ENCODE data around the gene ENTPD8.

ENTPD8 gene

DNA sequence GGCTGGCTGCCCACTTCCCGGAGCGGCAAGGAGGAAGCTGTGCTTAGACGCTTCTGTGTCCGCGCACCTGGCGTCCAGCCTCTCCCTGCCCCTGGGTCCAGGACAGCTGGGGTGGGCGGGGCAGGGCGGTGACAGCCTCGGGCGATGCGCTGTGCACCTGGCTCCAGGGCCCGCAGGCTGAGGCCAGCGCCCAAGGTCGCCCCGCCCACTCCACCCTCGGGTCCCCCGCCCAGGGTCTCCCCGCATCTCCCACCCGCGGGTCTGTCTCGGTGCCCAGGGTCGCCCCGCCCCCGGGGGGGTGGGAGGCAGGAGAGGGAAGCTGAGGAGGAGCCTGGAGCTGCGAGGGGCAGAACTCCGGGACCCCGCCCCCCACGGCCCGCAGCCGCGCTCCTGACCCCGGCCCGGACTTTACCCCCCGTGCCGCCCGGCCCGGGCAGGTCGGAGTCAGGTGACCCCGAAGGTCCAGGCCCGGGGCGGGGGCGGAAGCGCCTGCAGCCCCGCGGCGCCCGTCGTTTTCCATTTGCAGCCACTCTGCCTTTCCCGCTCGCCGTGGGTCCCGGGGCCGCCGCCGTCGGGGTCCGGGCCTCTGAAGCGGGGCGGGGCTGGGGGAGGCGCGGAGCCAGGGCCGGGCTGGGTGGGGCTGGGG, at the start of gene ENTPD8:
ENTPD8 (minus strand) TSS at position 69 of the 646 bp plus-strand sequence. CDS start 3,072 bp downstream, outside the sequence.
- DNase-seq (ENCODE audit: low spot score): no peak

DNA sequence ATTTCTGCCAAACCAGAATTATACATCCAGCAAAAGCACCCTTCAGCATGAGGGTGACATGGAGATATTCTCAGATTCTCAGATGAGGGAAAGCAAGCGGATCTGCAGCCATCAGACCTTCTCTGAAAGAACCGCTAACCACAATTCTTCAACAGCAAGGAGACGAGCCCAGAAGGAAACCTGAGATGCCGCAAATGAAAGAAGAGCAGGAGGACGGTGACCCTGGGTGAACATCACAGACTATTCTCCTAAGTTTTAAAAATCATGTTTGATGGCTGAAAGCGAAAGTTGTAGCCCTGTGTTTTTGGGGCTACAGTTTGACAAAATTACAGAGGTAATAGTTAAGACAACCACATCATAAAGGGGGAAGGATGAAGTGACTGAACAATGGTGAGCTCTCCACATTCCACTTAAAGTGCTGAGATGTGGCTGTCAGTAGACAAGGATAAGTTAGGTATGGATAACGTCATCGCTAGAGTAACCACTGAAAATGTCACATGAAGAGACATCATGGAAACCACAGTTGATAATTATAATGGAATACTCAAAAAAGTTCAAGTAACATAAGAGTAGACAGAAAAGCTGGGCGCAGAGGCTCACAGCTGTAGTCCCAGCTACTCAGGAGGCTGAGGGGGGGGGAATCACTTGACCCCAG, 49.5 kb upstream of the ENTPD8 start:
- DNase-seq (ENCODE audit: low spot score): no peak

GRCh38 chr9:137488906-137489305, 47.7 kb upstream of the ENTPD8 start:
- no peak for DNase-seq (ENCODE audit: low spot score)

GRCh38 chr9:137488327-137488653, 47.1 kb upstream of the ENTPD8 start:
- no peak for DNase-seq (ENCODE audit: low spot score)

DNA sequence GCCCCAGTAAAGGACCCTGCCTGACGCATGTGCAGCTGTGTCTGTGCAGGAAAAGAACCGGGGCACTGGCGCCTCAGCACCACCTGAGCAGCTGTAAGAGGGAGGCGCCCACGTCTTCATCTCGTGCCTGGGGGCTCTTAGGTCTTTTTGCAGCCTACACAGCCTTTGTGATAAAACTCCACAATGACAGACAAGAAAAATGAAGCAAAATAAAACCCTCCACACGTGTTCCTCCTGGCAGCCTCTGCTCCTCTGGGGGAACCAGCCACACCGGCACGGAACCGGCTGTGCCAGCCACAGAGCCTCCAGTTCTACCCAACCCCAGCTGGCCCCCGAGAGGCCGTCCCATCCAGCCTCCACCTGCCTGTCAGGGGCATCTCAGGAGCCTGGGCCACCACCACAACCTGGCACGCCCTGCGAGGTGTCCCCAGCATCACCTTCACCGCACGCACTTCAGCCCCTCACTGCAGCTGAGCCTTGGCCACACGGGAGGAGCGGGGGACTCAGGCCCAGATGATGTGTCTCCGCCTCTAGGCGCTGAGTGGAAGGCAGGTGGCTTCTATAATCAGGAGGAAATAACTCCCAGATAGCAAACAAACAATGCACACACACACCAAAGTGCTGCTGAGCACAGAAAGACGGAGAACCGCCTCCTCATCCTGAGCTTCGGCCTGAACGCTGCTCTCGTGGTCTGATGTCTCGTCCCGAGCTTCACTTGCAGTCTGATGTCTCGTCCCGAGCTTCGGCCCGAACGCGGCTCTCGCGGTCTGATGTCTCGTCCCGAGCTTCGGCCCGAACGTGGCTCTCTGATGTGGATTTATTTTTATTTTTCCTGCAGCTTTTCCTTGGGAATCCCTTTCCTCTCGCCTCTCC, 46.5 kb upstream of the ENTPD8 start:
- no peak for DNase-seq (ENCODE audit: low spot score)

DNA sequence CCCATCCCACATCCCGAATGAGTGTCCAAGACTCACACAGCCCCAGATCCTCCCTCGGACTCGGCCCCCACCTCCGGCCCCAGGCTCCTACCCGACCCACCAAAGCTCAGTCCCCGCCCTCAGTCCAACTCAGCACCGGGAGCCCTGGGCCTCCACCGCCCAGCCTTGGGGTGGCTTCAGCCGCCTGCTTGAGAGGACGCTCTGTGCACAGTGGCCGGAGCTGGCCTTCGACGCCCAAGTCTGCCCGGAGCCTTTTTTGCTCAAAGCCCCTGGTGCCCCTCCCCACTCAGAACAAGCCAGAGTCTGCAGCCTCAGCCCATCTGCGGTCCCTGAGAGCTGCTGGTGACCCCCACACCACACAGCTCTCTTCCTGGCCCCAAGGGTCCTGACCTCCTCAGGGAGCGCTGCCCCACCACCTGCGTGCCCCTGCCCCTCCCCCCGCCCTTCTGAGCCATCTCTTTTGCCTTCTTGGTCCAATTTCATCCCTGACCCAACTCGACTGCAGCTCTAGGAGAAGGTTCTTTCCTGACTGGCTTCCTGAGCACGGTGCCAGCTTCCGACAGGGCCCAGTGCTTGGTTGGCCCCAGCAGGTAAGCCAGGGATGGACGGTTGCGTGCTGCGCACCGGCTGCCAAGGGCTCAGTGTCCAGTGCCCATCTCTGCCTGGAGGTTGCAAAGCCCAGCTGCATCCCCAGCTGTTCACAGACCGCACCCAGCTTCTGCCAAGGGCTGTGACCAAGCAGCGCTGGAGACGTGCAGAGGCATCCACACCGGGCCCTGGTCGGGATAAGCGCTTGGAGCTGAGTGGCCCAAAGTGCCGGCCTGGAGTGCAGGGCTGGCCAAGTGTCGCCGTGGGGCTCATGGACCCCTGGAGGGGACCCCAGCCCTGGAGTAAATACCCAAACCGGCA, 45.6 kb upstream of the ENTPD8 start:
- DNase-seq (ENCODE audit: low spot score): no peak

- DNase-seq (ENCODE audit: low spot score): no peak
Measured at GRCh38 chr9:137486141-137486490, 45.0 kb upstream of the ENTPD8 start.

DNA sequence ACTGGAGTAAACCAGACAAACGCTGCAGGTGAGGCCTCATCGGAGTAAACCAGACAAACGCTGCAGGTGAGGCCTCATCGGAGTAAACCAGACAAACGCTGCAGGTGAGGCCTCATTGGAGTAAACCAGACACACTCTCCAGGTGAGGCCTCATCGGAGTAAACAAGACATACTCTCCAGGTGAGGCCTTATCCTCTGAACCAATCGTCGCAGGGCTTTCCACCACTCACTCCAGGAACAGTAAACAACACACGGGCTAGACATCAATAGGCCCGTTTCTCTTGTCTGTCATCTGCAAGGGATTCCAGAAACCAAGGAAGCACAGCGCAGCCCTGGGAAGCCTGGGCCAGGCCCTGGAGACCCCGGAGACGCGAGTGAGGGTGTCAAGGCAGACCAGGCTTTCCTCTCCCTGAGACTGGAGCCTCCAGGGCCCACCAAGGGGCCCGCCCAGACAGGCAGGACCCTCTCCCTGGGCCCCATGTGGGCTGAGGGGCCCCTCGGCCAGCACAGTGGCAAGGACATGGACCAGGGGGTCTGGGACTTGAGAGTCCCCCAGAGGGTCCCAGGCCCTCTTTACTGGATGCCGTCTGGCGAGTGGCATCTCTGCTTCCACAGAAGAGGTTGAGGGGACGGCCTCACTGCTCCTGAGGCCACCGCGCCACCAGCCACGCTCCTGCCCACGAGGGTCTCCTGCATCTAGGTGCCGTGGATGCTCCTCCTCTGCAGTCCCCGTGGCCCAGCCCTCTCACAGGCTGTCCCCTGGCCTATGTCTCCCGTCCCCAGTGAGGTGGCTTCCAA, 44.4 kb upstream of the ENTPD8 start:
- no peak for DNase-seq (ENCODE audit: low spot score)

- DNase-seq (ENCODE audit: low spot score): no peak
Measured at GRCh38 chr9:137484551-137485315, 43.6 kb upstream of the ENTPD8 start.

DNA sequence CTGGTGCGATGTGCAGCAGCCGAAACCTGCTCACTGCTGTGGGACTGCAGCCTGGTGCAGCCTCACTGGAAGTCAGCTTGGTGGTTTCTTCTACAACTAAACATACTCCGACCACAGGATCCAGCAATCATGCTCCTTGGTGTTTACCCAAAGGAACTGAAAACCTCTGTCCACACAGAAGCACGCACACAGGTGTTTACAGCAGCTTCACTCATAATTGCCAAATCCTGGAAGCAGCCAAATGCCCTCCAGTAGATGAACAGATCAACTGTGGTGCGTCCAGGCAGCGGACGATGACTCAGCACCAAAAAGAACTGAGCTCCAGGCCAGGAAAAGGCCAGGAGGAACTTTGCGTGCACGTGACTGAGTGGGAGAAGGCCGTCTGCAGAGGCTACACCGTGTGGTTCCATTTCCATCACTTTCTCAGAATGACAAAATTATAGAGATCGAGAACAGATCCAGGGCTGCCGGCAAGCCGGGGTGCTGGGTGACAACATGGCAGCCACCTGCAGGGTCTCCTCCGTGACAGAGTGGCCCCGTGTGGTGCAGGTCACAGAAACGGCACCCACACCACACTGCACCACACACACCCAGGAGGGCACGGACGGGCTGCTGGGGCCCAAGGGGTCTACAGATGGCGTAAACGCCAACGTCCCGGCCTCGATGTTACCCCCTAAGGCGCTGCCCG, 41.1 kb upstream of the ENTPD8 start:
- peak; percentile 43 for DNase-seq (ENCODE audit: low spot score)

DNA sequence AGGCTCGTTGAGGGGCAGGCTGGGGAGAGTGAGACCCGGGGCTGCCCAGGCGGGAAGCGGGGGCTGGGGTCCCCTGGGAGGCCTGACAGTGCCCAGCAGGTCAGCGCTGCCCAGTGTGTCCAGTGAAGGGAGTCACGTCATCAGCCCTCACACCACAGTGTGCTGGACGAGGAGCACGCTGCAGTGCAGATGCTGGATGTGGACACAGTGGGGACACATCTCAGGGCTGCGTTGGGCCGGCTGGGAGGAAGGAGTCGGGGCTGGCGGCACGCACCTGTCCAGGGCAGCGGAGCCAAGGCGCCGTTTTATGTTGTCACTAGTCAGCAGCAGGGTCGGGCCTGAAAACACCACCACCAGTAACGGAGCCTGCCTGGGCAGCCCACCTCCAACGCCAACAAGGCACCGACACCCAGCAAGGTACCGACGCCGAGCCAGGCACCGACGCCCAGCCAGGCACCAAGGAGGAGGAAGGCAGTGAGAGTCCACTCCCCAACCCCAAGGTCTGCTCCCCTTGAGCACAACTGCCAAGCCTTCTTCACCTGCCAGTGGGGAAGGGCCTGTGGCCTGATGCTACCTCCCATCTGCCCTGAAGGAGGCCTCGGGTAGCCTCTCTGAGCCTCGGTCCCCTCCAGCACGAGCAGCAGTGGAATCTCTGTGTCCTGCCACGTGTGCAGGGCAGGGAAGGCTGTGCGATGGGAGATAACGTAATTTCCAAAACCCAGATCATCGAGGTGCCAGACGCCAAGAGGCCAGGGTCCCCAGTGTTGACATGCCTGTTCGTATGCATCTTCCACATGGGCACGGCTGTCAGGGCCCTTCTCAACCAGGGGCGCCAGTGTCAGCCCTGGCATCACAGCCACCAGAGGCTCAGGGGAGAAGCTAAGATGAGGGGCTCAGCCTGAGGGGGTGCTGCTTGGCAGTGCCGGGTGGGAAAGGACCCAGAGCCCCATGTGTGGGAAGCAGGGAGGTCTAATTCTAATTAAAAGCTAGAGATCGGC, 39.8 kb upstream of the ENTPD8 start:
- no peak for DNase-seq (ENCODE audit: low spot score)

DNA sequence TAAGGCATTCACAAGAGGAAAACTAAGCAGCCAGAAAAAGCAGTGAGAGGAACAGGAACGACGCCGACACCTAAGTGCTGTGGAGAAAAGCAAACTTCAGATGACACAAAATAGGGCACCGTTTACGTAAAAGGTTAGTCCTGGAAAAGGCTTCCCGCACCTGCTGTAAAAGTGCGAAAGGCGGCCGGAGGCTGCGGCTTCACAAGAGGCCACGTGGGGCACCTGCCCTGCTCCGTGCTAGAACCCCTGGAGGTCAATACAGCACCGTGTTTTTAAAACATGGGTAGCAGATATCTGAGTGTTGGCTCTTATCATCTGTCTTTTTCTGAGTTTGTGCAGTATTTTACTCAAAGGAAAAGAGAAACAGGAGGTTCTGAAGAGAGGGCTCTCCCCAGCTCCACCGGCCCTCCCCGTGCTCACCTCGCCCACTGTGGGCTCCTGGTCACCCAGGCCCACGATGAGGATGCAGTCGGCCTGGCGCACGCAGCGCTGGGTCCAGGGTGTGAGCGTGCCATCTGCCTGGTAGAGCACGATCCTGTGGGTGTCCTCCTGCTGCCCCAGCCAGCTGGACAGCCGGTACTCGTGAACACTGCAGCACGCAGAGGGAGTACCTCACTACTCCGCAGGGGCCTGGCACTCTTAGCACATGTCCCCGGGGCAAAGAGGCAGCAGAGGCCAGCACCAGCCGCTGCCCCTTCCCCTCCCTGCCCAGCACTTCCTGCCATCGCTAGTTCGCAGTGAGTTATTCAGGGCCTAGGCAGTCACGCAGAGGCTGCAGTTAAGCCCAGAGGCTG, 38.9 kb upstream of the ENTPD8 start:
- DNase-seq (ENCODE audit: low spot score): no peak

- peak; percentile 15 for DNase-seq (ENCODE audit: low spot score)
Measured at GRCh38 chr9:137478962-137479861, 38.1 kb upstream of the ENTPD8 start.

- DNase-seq (ENCODE audit: low spot score): no peak
Measured at GRCh38 chr9:137478613-137478961, 37.4 kb upstream of the ENTPD8 start.

- DNase-seq (ENCODE audit: low spot score): no peak
Measured at GRCh38 chr9:137477778-137478612, 36.8 kb upstream of the ENTPD8 start.

DNA sequence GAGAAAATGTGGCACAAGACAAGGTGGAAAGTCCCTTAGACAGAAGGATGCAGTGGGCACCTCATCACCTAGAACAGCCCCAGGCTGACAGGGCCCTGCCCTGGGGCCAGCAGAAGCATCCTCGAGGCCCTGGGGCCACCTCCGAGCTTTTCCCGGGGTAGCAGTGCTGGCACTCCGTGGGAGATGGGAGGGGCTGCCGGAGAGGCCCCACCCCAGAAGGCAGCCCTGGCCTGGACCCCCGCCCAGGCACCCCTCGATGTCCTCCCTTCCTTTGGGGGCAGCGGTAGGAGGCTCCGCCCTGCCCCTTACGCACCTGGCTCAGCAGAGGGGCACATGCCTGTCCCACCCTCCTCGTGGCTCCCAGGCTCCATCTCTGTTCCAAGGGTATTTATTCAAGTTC, 35.7 kb upstream of the ENTPD8 start:
- DNase-seq (ENCODE audit: low spot score): no peak

All from pons (tissue), 1 donor.